DOHH2 (cell line): Measurements from ENCODE around the gene TC2N.

Source experiments
- H3F3A ChIP-seq: fragments of 200-600 bp; sonication (generic), shearing (Covaris generic); 2 replicates; pipeline ENCODE4 v1.6.0; 2016; ENCODE audit warnings: antibody characterized with exemption, mild to moderate bottlenecking; ENCODE audit not compliant: control insufficient read depth, insufficient read depth
- H3K27ac ChIP-seq: fragments of 200-600 bp; sonication (generic); 2 replicates; pipeline ENCODE4 v1.5.1; 2014; ENCODE audit warnings: low read depth, mild to moderate bottlenecking, low read length, moderate library complexity
- H3K27me3 ChIP-seq: fragments of 200-600 bp; sonication (generic); 2 replicates; pipeline ENCODE4 v1.6.1; 2014; ENCODE audit warnings: mild to moderate bottlenecking, low read length, mixed read lengths; ENCODE audit not compliant: control insufficient read depth
- H3K36me3 ChIP-seq: fragments of 200-600 bp; sonication (generic); 2 replicates; pipeline ENCODE4 v1.6.1; 2014; ENCODE audit warnings: mild to moderate bottlenecking, low read length, moderate library complexity, mixed read lengths; ENCODE audit not compliant: control insufficient read depth
- H3K4me1 ChIP-seq: fragments of 200-600 bp; sonication (generic); 2 replicates; pipeline ENCODE4 v1.6.1; 2014; ENCODE audit warnings: mild to moderate bottlenecking, low read length, mixed read lengths; ENCODE audit not compliant: control insufficient read depth
- H3K4me2 ChIP-seq: fragments of 200-600 bp; sonication (generic); 2 replicates; pipeline ENCODE4 v1.6.0; 2014; ENCODE audit warnings: mild to moderate bottlenecking, low read length, moderate library complexity
- H3K4me3 ChIP-seq: fragments of 200-600 bp; sonication (generic); 2 replicates; pipeline ENCODE4 v1.5.1; 2014; ENCODE audit warnings: mild to moderate bottlenecking, low read length, mixed read lengths
- H3K79me2 ChIP-seq: fragments of 200-600 bp; sonication (generic); 2 replicates; pipeline ENCODE4 v1.6.1; 2014; ENCODE audit warnings: mild to moderate bottlenecking, low read length, mixed read lengths; ENCODE audit not compliant: control insufficient read depth
- H3K9me2 ChIP-seq: fragments of 200-600 bp; sonication (generic); replicated peaks from 2 replicates; pipeline ENCODE4 v1.6.1; 2014; ENCODE audit warnings: mild to moderate bottlenecking, low read length, mixed read lengths; ENCODE audit not compliant: control insufficient read depth
- H3K9me3 ChIP-seq: fragments of 200-600 bp; sonication (generic); 2 replicates; pipeline ENCODE4 v1.6.1; 2014; ENCODE audit warnings: antibody characterized with exemption, low read length, mixed read lengths; ENCODE audit not compliant: control insufficient read depth, insufficient read depth
- H4K20me1 ChIP-seq: fragments of 200-600 bp; sonication (generic); 2 replicates; pipeline ENCODE4 v1.6.0; 2014; ENCODE audit warnings: low read depth, mild to moderate bottlenecking, antibody characterized with exemption, low read length, moderate library complexity; ENCODE audit not compliant: control insufficient read depth, insufficient read depth
- CTCF ChIP-seq: fragments of 200-600 bp; sonication (generic); IDR thresholded peaks from one replicate; pipeline ENCODE4 v1.5.1; 2014; ENCODE audit warnings: antibody characterized with exemption, mild to moderate bottlenecking, low read depth, low read length; ENCODE audit not compliant: poor library complexity, severe bottlenecking
- EZH2phosphoT487 ChIP-seq: fragments of 200-600 bp; sonication (generic); IDR thresholded peaks from 2 replicates; pipeline ENCODE4 v1.6.1; 2017; ENCODE audit warnings: borderline replicate concordance, mild to moderate bottlenecking, antibody characterized with exemption, low read length, moderate library complexity, mixed read lengths

Gene TC2N

GRCh38 chr14:91754185-91754584 lies 113.2 kb downstream of the TC2N start:
- Histone ChIP-seq H3K79me2 (no peaks in the 10 kb centered on the region), H3K27ac (no peak overlapping the region), H3K9me3 (no peaks in the 10 kb centered on the region), H3K9me2 (no peaks in the 10 kb centered on the region), H3K27me3 (peaks cover 18% of the 10 kb centered on the region), H3K36me3 (no peaks in the 10 kb centered on the region), H3F3A (no peaks in the 10 kb centered on the region), H3K4me3 (no peak overlapping the region), H3K4me2 (no peak overlapping the region), H3K4me1 (no peaks in the 10 kb centered on the region), H4K20me1 (no peaks in the 10 kb centered on the region)
- TF ChIP-seq EZH2phosphoT487 (no peak), CTCF (no peak)

GRCh38 chr14:91753501-91754128 lies 113.7 kb downstream of the TC2N start:
- TF ChIP-seq CTCF (no peak), EZH2phosphoT487 (no peak)
- H3K9me2 ChIP-seq: no peaks in the 10 kb centered on the region
- no peaks in the 10 kb centered on the region for H3K79me2 ChIP-seq
- H3K4me2 ChIP-seq: no peak overlapping the region
- no peaks in the 10 kb centered on the region for H4K20me1 ChIP-seq
- H3F3A ChIP-seq: no peaks in the 10 kb centered on the region
- H3K9me3 ChIP-seq: no peaks in the 10 kb centered on the region
- H3K4me1 ChIP-seq: no peaks in the 10 kb centered on the region
- peaks cover 18% of the 10 kb centered on the region for H3K27me3 ChIP-seq
- H3K36me3 ChIP-seq: no peaks in the 10 kb centered on the region
- H3K4me3 ChIP-seq: no peak overlapping the region
- no peak overlapping the region for H3K27ac ChIP-seq

GRCh38 chr14:91752961-91753360 lies 114.4 kb downstream of the TC2N start:
- no peaks in the 10 kb centered on the region for H3F3A ChIP-seq
- no peaks in the 10 kb centered on the region for H3K9me2 ChIP-seq
- no peaks in the 10 kb centered on the region for H3K4me1 ChIP-seq
- H3K36me3 ChIP-seq: no peaks in the 10 kb centered on the region
- H3K79me2 ChIP-seq: no peaks in the 10 kb centered on the region
- TF ChIP-seq EZH2phosphoT487 (no peak), CTCF (no peak)
- H4K20me1 ChIP-seq: no peaks in the 10 kb centered on the region
- H3K4me2 ChIP-seq: no peak overlapping the region
- no peak overlapping the region for H3K4me3 ChIP-seq
- H3K9me3 ChIP-seq: no peaks in the 10 kb centered on the region
- peaks cover 18% of the 10 kb centered on the region for H3K27me3 ChIP-seq
- H3K27ac ChIP-seq: no peak overlapping the region
